Immature natural killer cell (primary cell): ENCODE measurements around the gene CACNA2D2. TPM values are rescaled to one million over a fixed set of nuclear protein-coding genes. Genes with fewer than 3 reads are reported as not detected.

Experiments used
- DNase-seq, 3 donors: peaks; one replicate each; pipeline ENCODE4 v3.0.0; 2022; ENCODE audit warnings: mixed read lengths in 1 of 3
- H3K27ac Mint-ChIP-seq, 6 donors: one replicate each; pipeline ENCODE4 v1.8.0; 2020; ENCODE audit warnings: mixed read lengths in 6 of 6, mild to moderate bottlenecking in 5 of 6, inconsistent platforms in 4 of 6, moderate library complexity in 3 of 6
- H3K27me3 Mint-ChIP-seq, 3 donors: one replicate each; pipeline ENCODE4 v1.8.0; 2020 to 2021; ENCODE audit warnings: low read depth in 3 of 3, mild to moderate bottlenecking in 3 of 3, mixed read lengths in 3 of 3, moderate library complexity in 3 of 3, inconsistent platforms in 1 of 3
- H3K36me3 Mint-ChIP-seq, 3 donors: one replicate each; pipeline ENCODE4 v1.8.0; 2020; ENCODE audit warnings: mixed read lengths in 3 of 3, inconsistent platforms in 2 of 3, mild to moderate bottlenecking in 2 of 3
- H3K4me1 Mint-ChIP-seq, 2 donors: one replicate each; pipeline ENCODE4 v1.8.0; 2020; ENCODE audit warnings: inconsistent platforms in 2 of 2, mild to moderate bottlenecking in 2 of 2, mixed read lengths in 2 of 2, moderate library complexity in 1 of 2
- H3K4me3 Mint-ChIP-seq, 5 donors: one replicate each; pipeline ENCODE4 v1.8.0; 2020; ENCODE audit warnings: mild to moderate bottlenecking in 5 of 5, mixed read lengths in 5 of 5, inconsistent platforms in 3 of 5, moderate library complexity in 3 of 5
- H3K9me3 Mint-ChIP-seq, 6 donors: one replicate each; pipeline ENCODE4 v1.8.0; 2020; ENCODE audit warnings: mild to moderate bottlenecking in 6 of 6, mixed read lengths in 6 of 6, inconsistent platforms in 4 of 6, moderate library complexity in 3 of 6
- polyA plus RNA-seq, 3 donors: library from polyadenylated mRNA; unstranded; fragments of 300-500 nt; fragmentation: Illumina TruSeq; gene quantifications; one replicate each; pipeline ENCODE4 v1.2.3, GENCODE V29; 2021

CACNA2D2 gene
- polyA plus RNA-seq, 3 donors from 2014 or later: 1.5 to 6.0 (median 2.3) TPM

- Mint-ChIP-seq H3K36me3 (peaks cover 9 to 22% (median 15%) of the 10 kb centered on the region in 3 donors), H3K9me3 (no peaks in the 10 kb centered on the region), H3K27me3 (peaks cover 16 to 38% (median 31%) of the 10 kb centered on the region in 3 donors), H3K4me3 (peak overlapping the region; percentile 90 to 99 (median 98)), H3K27ac (peak overlapping the region; percentile 93 to 99 (median 97)), H3K4me1 (peaks cover 69 to 75% of the 10 kb centered on the region in 2 donors)
- DNase-seq: no peak
These were observed 164.5 kb downstream of the CACNA2D2 start for GRCh38 chr3:50338965-50339364.

- Mint-ChIP-seq H3K36me3 (peaks cover 13 to 22% (median 15%) of the 10 kb centered on the region in 3 donors), H3K4me1 (peaks cover 70 to 74% of the 10 kb centered on the region in 2 donors), H3K4me3 (peak overlapping the region; percentile 90 to 99 (median 98)), H3K27ac (peak overlapping the region; percentile 93 to 99 (median 97)), H3K27me3 (peaks cover 16 to 38% (median 31%) of the 10 kb centered on the region in 3 donors), H3K9me3 (no peaks in the 10 kb centered on the region)
- DNase-seq: peak; percentile 93 to 94 (median 93)
These were observed 166.1 kb downstream of the CACNA2D2 start for GRCh38 chr3:50337175-50337861.

- Mint-ChIP-seq H3K4me3 (peak overlapping the region; percentile 90 to 99 (median 98)), H3K27ac (peak overlapping the region; percentile 95 to 99 (median 96)), H3K4me1 (peaks cover 70 to 71% of the 10 kb centered on the region in 2 donors), H3K27me3 (peaks cover 16 to 38% (median 31%) of the 10 kb centered on the region in 3 donors), H3K9me3 (no peaks in the 10 kb centered on the region), H3K36me3 (peaks cover 15 to 22% (median 18%) of the 10 kb centered on the region in 3 donors)
- DNase-seq: no peak
These were observed 166.8 kb downstream of the CACNA2D2 start for GRCh38 chr3:50336452-50337174.

GRCh38 chr3:50334339-50335075 is 168.9 kb downstream of the CACNA2D2 start:
- Mint-ChIP-seq H3K27me3 (peaks cover 11 to 23% (median 22%) of the 10 kb centered on the region in 3 donors), H3K36me3 (peaks cover 15 to 19% (median 16%) of the 10 kb centered on the region in 3 donors), H3K9me3 (no peaks in the 10 kb centered on the region), H3K4me1 (peaks cover 65 to 66% of the 10 kb centered on the region in 2 donors), H3K27ac (peak overlapping the region; percentile 93 to 97 (median 95)), H3K4me3 (peak overlapping the region in 4 of 5 donors; percentile 50 to 67 (median 64))
- no peak for DNase-seq

- Mint-ChIP-seq H3K4me1 (peaks cover 61 to 62% of the 10 kb centered on the region in 2 donors), H3K27ac (peak overlapping the region; percentile 93 to 97 (median 95))
These were observed 169.6 kb downstream of the CACNA2D2 start for GRCh38 chr3:50333744-50334328.

GRCh38 chr3:50331364-50331907 is 172.0 kb downstream of the CACNA2D2 start:
- H3K4me3 Mint-ChIP-seq: no peak overlapping the region
- no peaks in the 10 kb centered on the region for H3K9me3 Mint-ChIP-seq
- DNase-seq: no peak
- H3K4me1 Mint-ChIP-seq: peaks cover 65 to 66% of the 10 kb centered on the region in 2 donors
- peaks cover 0 to 10% (median 4%) of the 10 kb centered on the region in 3 donors for H3K27me3 Mint-ChIP-seq
- peaks cover 1 to 15% (median 5%) of the 10 kb centered on the region in 3 donors for H3K36me3 Mint-ChIP-seq
- H3K27ac Mint-ChIP-seq: peak overlapping the region in 5 of 6 donors; percentile 32 to 95 (median 73)

More at GRCh38 chr3:50333744-50334328, 169.6 kb downstream of the CACNA2D2 start:
- H3K9me3 Mint-ChIP-seq: no peaks in the 10 kb centered on the region
- peaks cover 7 to 21% (median 17%) of the 10 kb centered on the region in 3 donors for H3K27me3 Mint-ChIP-seq
- peak in 1 of 3 donors; percentile 27 for DNase-seq
- peaks cover 11 to 18% (median 11%) of the 10 kb centered on the region in 3 donors for H3K36me3 Mint-ChIP-seq
- H3K4me3 Mint-ChIP-seq: peak overlapping the region; percentile 50 to 67 (median 62)

- peaks cover 0 to 13% (median 4%) of the 10 kb centered on the region in 3 donors for H3K36me3 Mint-ChIP-seq
- no peaks in the 10 kb centered on the region for H3K9me3 Mint-ChIP-seq
- H3K4me3 Mint-ChIP-seq: no peak overlapping the region
- no peak for DNase-seq
- peaks cover 55 to 57% of the 10 kb centered on the region in 2 donors for H3K4me1 Mint-ChIP-seq
- peak overlapping the region in 4 of 6 donors; percentile 55 to 73 (median 66) for H3K27ac Mint-ChIP-seq
- peaks cover 0 to 9% (median 2%) of the 10 kb centered on the region in 3 donors for H3K27me3 Mint-ChIP-seq
These were observed 173.1 kb downstream of the CACNA2D2 start for GRCh38 chr3:50330330-50330729.

GRCh38 chr3:50327943-50328691 is 175.3 kb downstream of the CACNA2D2 start, which contains the start of gene TUSC2:
TUSC2 (minus strand) TSS chr3:50328223; CDS start chr3:50328099, 124 bp downstream.
- peak within 1 kb of the TSS; percentile 89 to 96 (median 92) for H3K27ac Mint-ChIP-seq
- H3K36me3 Mint-ChIP-seq: peaks cover 0 to 9% (median 0%) of the 10 kb centered on the region in 3 donors
- peak; percentile 93 to 94 (median 93) for DNase-seq

GRCh38 chr3:50327129-50327528 is 176.3 kb downstream of the CACNA2D2 start:
- peaks cover 35 to 41% of the 10 kb centered on the region in 2 donors for H3K4me1 Mint-ChIP-seq
- peak overlapping the region; percentile 79 to 91 (median 82) for H3K27ac Mint-ChIP-seq
- H3K36me3 Mint-ChIP-seq: peaks cover 0 to 7% (median 0%) of the 10 kb centered on the region in 3 donors
- no peak for DNase-seq
- H3K9me3 Mint-ChIP-seq: no peaks in the 10 kb centered on the region
- H3K27me3 Mint-ChIP-seq: peaks cover 0 to 8% (median 2%) of the 10 kb centered on the region in 3 donors
- H3K4me3 Mint-ChIP-seq: peak overlapping the region; percentile 84 to 98 (median 94)

More at GRCh38 chr3:50327943-50328691, 175.3 kb downstream of the CACNA2D2 start, which contains the start of gene TUSC2:
- Mint-ChIP-seq H3K27me3 (peaks cover 0 to 8% (median 2%) of the 10 kb centered on the region in 3 donors), H3K9me3 (no peaks in the 10 kb centered on the region), H3K4me3 (peak within 1 kb of the TSS; percentile 84 to 98 (median 94)), H3K4me1 (peaks cover 42 to 49% of the 10 kb centered on the region in 2 donors)

- H3K4me3 Mint-ChIP-seq: peak overlapping the region; percentile 21 to 95 (median 41)
- no peaks in the 10 kb centered on the region for H3K9me3 Mint-ChIP-seq
- peaks cover 0 to 4% (median 0%) of the 10 kb centered on the region in 3 donors for H3K36me3 Mint-ChIP-seq
- H3K27me3 Mint-ChIP-seq: peaks cover 0 to 8% (median 2%) of the 10 kb centered on the region in 3 donors
- peak overlapping the region in 1 of 6 donors; percentile 30 for H3K27ac Mint-ChIP-seq
- peaks cover 31 to 33% of the 10 kb centered on the region in 2 donors for H3K4me1 Mint-ChIP-seq
- no peak for DNase-seq
These were observed 177.3 kb downstream of the CACNA2D2 start for GRCh38 chr3:50326182-50326541.

- Mint-ChIP-seq H3K4me1 (peaks cover 32 to 35% of the 10 kb centered on the region in 2 donors), H3K27me3 (peaks cover 0 to 10% (median 2%) of the 10 kb centered on the region in 3 donors), H3K9me3 (no peaks in the 10 kb centered on the region), H3K36me3 (peaks cover 0 to 2% (median 0%) of the 10 kb centered on the region in 3 donors), H3K27ac (peak overlapping the region in 2 of 6 donors; percentile 53 to 62), H3K4me3 (peak overlapping the region in 1 of 5 donors; percentile 21)
- DNase-seq: no peak
These were observed 177.8 kb downstream of the CACNA2D2 start for GRCh38 chr3:50325497-50326181.
